ENCODE results near the gene PALM3.

DNA sequence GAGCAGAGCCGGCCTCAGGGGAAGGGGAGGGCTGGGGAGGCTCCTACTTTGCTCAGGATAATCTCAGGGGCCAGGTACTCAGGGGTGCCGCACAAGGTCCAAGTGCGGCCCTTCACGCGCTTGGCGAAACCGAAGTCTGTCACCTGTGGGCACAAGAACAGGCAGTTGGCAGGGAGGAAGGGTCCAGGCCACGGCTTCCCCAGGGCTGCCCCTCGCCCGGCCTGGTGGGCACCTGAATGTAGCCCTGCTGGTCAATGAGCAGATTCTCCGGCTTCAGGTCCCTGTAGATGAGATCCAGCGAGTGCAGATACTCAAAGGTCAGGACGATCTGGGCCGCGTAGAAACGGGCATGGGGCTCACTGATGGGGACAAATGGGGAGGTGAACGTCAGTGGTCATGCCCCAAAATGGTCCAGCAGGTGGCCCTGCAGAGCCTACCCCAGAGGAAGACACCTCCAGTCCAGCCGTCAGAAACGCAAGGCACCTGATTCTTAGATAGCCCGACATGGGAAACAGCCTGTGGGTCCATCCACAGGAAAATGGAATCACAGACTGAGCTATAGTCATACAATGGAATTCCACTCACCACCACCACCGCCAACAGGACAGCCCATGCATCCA is 35.8 kb upstream of the PALM3 start:
- TF ChIP-seq EZH2 (IDR thresholded peaks at IDR 0.05; ENCODE audit: borderline replicate concordance, low read length), result no peak
- TF ChIP-seq, protein P1, sequence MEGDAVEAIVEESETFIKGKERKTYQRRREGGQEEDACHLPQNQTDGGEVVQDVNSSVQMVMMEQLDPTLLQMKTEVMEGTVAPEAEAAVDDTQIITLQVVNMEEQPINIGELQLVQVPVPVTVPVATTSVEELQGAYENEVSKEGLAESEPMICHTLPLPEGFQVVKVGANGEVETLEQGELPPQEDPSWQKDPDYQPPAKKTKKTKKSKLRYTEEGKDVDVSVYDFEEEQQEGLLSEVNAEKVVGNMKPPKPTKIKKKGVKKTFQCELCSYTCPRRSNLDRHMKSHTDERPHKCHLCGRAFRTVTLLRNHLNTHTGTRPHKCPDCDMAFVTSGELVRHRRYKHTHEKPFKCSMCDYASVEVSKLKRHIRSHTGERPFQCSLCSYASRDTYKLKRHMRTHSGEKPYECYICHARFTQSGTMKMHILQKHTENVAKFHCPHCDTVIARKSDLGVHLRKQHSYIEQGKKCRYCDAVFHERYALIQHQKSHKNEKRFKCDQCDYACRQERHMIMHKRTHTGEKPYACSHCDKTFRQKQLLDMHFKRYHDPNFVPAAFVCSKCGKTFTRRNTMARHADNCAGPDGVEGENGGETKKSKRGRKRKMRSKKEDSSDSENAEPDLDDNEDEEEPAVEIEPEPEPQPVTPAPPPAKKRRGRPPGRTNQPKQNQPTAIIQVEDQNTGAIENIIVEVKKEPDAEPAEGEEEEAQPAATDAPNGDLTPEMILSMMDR (conservative IDR thresholded peaks at IDR 0.05 in 1 of 2, IDR thresholded peaks at IDR 0.05 in 1 of 2; ENCODE audit: extremely low read depth in 1 of 2, insufficient read depth in 1 of 2, low read depth in 1 of 2, low read length in 2 of 2), result peak in 1 of 2 donors; percentile 31

All from mammary epithelial cell (primary cell).